H9 (cell line): ENCODE measurements around the gene MRPL54. TPM values are rescaled to one million over a fixed set of nuclear protein-coding genes. Genes with fewer than 3 reads are reported as not detected.

ENCODE experiments used
- DNase-seq: peaks from one replicate; pipeline ENCODE4 v3.0.0-alpha.2; 2017
- H2AFZ ChIP-seq: one replicate; pipeline ENCODE4 v1.6.1; 2013; ENCODE audit warnings: mild to moderate bottlenecking, low read length, control low read depth, moderate library complexity
- H2AK5ac ChIP-seq: 2 replicates; pipeline ENCODE4 v1.6.1; 2013; ENCODE audit warnings: low read length, control low read depth, mixed read lengths; ENCODE audit not compliant: insufficient read length
- H2BK120ac ChIP-seq: one replicate; pipeline ENCODE4 v1.6.1; 2013; ENCODE audit warnings: low read depth, mild to moderate bottlenecking, low read length, control low read depth, inconsistent platforms; ENCODE audit not compliant: poor library complexity, severe bottlenecking
- H2BK12ac ChIP-seq: 2 replicates; pipeline ENCODE4 v1.6.1; 2013; ENCODE audit warnings: low read length, control low read depth, mixed read lengths, low read depth; ENCODE audit not compliant: insufficient read length
- H2BK15ac ChIP-seq: 2 replicates; pipeline ENCODE4 v1.6.1; 2013; ENCODE audit warnings: low read depth, low read length, control low read depth
- H2BK20ac ChIP-seq: one replicate; pipeline ENCODE4 v1.6.1; 2013; ENCODE audit warnings: low read depth, mild to moderate bottlenecking, low read length, control low read depth, inconsistent platforms; ENCODE audit not compliant: poor library complexity, severe bottlenecking
- H2BK5ac ChIP-seq: 2 replicates; pipeline ENCODE4 v1.6.1; 2013; ENCODE audit warnings: low read length, control low read depth, mixed read lengths; ENCODE audit not compliant: insufficient read length
- H3K14ac ChIP-seq: 2 replicates; pipeline ENCODE4 v1.6.1; 2013; ENCODE audit warnings: low read length, control low read depth; ENCODE audit not compliant: insufficient read depth
- H3K18ac ChIP-seq: 2 replicates; pipeline ENCODE4 v1.6.1; 2013; ENCODE audit warnings: low read depth, mild to moderate bottlenecking, mixed read lengths, low read length, control low read depth; ENCODE audit not compliant: insufficient read length
- H3K23ac ChIP-seq: 2 replicates; pipeline ENCODE4 v1.6.1; 2013; ENCODE audit warnings: low read length, control low read depth, mixed read lengths, low read depth; ENCODE audit not compliant: insufficient read length
- H3K23me2 ChIP-seq: 2 replicates; pipeline ENCODE4 v1.6.1; 2013; ENCODE audit warnings: low read depth, mild to moderate bottlenecking, mixed read lengths, low read length, control low read depth; ENCODE audit not compliant: insufficient read length, poor library complexity, severe bottlenecking
- H3K27ac ChIP-seq: 2 replicates; pipeline ENCODE4 v1.5.1; 2013; ENCODE audit warnings: low read length, control low read depth, mixed read lengths, low read depth; ENCODE audit not compliant: insufficient read length
- H3K27me3 ChIP-seq: 2 replicates; pipeline ENCODE4 v1.6.1; 2013; ENCODE audit warnings: low read length, control low read depth, inconsistent platforms; ENCODE audit not compliant: insufficient read depth
- H3K4ac ChIP-seq: 2 replicates; pipeline ENCODE4 v1.6.1; 2013; ENCODE audit warnings: low read depth, mild to moderate bottlenecking, control low read depth, inconsistent platforms, low read length, moderate library complexity
- H3K4me1 ChIP-seq: 2 replicates; pipeline ENCODE4 v1.6.1; 2013; ENCODE audit warnings: low read length, control low read depth, inconsistent platforms; ENCODE audit not compliant: insufficient read depth
- H3K4me2 ChIP-seq: 2 replicates; pipeline ENCODE4 v1.6.1; 2013; ENCODE audit warnings: low read length, control low read depth, mixed read lengths; ENCODE audit not compliant: insufficient read length, insufficient read depth
- H3K56ac ChIP-seq: 2 replicates; pipeline ENCODE4 v1.6.1; 2013; ENCODE audit warnings: low read depth, mild to moderate bottlenecking, mixed read lengths, low read length, control low read depth; ENCODE audit not compliant: insufficient read length
- H3K79me1 ChIP-seq: 2 replicates; pipeline ENCODE4 v1.6.1; 2013; ENCODE audit warnings: low read depth, mild to moderate bottlenecking, moderate library complexity, low read length, control low read depth, inconsistent platforms; ENCODE audit not compliant: insufficient read depth, poor library complexity, severe bottlenecking
- H3K79me2 ChIP-seq: 2 replicates; pipeline ENCODE4 v1.6.1; 2013; ENCODE audit warnings: low read length, control low read depth, inconsistent platforms; ENCODE audit not compliant: insufficient read depth
- H3K9ac ChIP-seq: 2 replicates; pipeline ENCODE4 v1.6.1; 2013; ENCODE audit warnings: low read length, control low read depth, mixed read lengths; ENCODE audit not compliant: insufficient read length; ENCODE audit errors: extremely low read depth
- H3K9me3 ChIP-seq: one replicate; pipeline ENCODE4 v1.6.1; 2013; ENCODE audit warnings: low read depth, low read length, inconsistent platforms; ENCODE audit not compliant: control insufficient read depth
- H3T11ph ChIP-seq: one replicate; pipeline ENCODE4 v1.6.1; 2013; ENCODE audit warnings: mild to moderate bottlenecking, low read length, control low read depth, inconsistent platforms
- H4K20me1 ChIP-seq: one replicate; pipeline ENCODE4 v1.6.1; 2013; ENCODE audit not compliant: control insufficient read depth, insufficient read length, insufficient read depth
- H4K5ac ChIP-seq: 2 replicates; pipeline ENCODE4 v1.6.1; 2013; ENCODE audit warnings: low read depth, mild to moderate bottlenecking, mixed read lengths, low read length, control low read depth; ENCODE audit not compliant: insufficient read length
- H4K8ac ChIP-seq: replicated peaks from 2 replicates; pipeline ENCODE4 v1.6.1; 2013; ENCODE audit warnings: low read length, control low read depth, mixed read lengths, low read depth; ENCODE audit not compliant: insufficient read length
- H4K91ac ChIP-seq: 2 replicates; pipeline ENCODE4 v1.6.1; 2013; ENCODE audit warnings: low read depth, mild to moderate bottlenecking, moderate library complexity, mixed read lengths, low read length, control low read depth; ENCODE audit not compliant: insufficient read length
- H3K27ac Mint-ChIP-seq, 3 experiments: 2 replicates in 2 of 3; 3 replicates in 1 of 3; pipeline ENCODE4 v1.8.0; 2020 to 2021; ENCODE audit warnings: mixed read lengths in 3 of 3, mild to moderate bottlenecking in 1 of 3, moderate library complexity in 1 of 3
- H3K27me3 Mint-ChIP-seq: 2 replicates; pipeline ENCODE4 v1.8.0; 2021; ENCODE audit warnings: low read depth, mild to moderate bottlenecking, moderate library complexity, mixed read lengths
- H3K36me3 Mint-ChIP-seq, 3 experiments: 2 replicates in 2 of 3; 3 replicates in 1 of 3; pipeline ENCODE4 v1.8.0; 2020 to 2021; ENCODE audit warnings: low read depth in 3 of 3, mixed read lengths in 3 of 3; ENCODE audit not compliant: insufficient read depth in 1 of 3
- H3K4me1 Mint-ChIP-seq, 2 experiments: 2 replicates each; pipeline ENCODE4 v1.8.0; 2020; ENCODE audit warnings: mixed read lengths in 2 of 2
- H3K4me3 Mint-ChIP-seq, 2 experiments: 2 replicates in 1 of 2; 3 replicates in 1 of 2; pipeline ENCODE4 v1.8.0; 2020 to 2021; ENCODE audit warnings: mild to moderate bottlenecking in 2 of 2, mixed read lengths in 2 of 2, moderate library complexity in 1 of 2
- H3K9me3 Mint-ChIP-seq, 2 experiments: 2 replicates in 1 of 2; 3 replicates in 1 of 2; pipeline ENCODE4 v1.8.0; 2020; ENCODE audit warnings: mild to moderate bottlenecking in 2 of 2, mixed read lengths in 2 of 2, moderate library complexity in 1 of 2
- WGBS: extraction: QIAGEN DNeasy Blood & Tissue Kit; methylation state at CpG from one replicate; pipeline ENCODE4 v1.1.7; 2013; ENCODE audit warnings: missing lambda C conversion rate, low lambda C conversion rate, mixed read lengths; ENCODE audit not compliant: insufficient read length; ENCODE audit errors: extremely low coverage; 5-methylcytosine and 5-hydroxymethylcytosine counted together
- total RNA-seq: library from RNA; stranded (reverse); gene quantifications from 2 replicates; pipeline ENCODE4 v1.2.1, GENCODE V29; 2021
- TF ChIP-seq, protein P1 (sequence below): fragments of 200-600 bp; sonication (generic); conservative IDR thresholded peaks from 3 replicates; pipeline ENCODE4 v1.8.0; 2021; ENCODE audit warnings: antibody characterized with exemption, mild to moderate bottlenecking

Gene MRPL54
- total RNA-seq, 1 experiment from 2014 or later: 60.0 TPM

DNA sequence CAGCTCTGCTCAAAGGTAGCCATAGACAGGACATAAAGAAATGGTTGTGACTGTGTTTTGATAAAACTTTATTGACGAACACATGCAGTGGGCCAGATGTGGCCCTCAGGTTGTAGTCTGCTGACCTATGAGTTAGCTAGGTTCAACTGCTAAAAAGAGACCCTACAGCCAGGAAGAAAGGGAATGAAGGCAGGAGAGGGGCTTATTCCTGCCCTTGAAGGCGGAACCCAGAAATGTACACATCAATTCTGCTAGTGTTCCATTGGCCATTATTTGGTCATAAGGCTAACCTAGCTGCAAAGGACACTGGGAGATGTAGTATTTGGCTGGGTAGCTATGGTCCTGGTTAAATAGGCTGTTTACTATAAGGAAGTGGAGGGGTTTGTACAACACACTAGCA lies 19.0 kb upstream of the MRPL54 start:
- Histone ChIP-seq H4K8ac (no peak overlapping the region), H3K14ac (no peak overlapping the region), H3K56ac (no peak overlapping the region), H3K9ac (no peak overlapping the region), H4K20me1 (no peaks in the 10 kb centered on the region), H4K91ac (no peak overlapping the region), H2AFZ (no peak overlapping the region), H3K9me3 (no peaks in the 10 kb centered on the region), H2BK15ac (no peak overlapping the region), H2BK20ac (no peak overlapping the region), H2AK5ac (no peak overlapping the region), H3K4ac (no peak overlapping the region), H3K4me1 (no peaks in the 10 kb centered on the region), H3K79me2 (no peaks in the 10 kb centered on the region), H2BK5ac (no peak overlapping the region), H3K23me2 (no peaks in the 10 kb centered on the region), H2BK12ac (no peak overlapping the region), H3K18ac (no peak overlapping the region), H4K5ac (no peak overlapping the region), H3K23ac (no peak overlapping the region), H2BK120ac (no peak overlapping the region), H3K79me1 (no peaks in the 10 kb centered on the region), H3T11ph (no peak overlapping the region), H3K4me2 (no peak overlapping the region), H3K27me3 (no peaks in the 10 kb centered on the region), H3K27ac (no peak overlapping the region)
- H3K27ac Mint-ChIP-seq: peak overlapping the region in 1 of 3 experiments; percentile 13; a peak in 1 of 7 replicates
- H3K4me1 Mint-ChIP-seq: no peaks in the 10 kb centered on the region
- H3K9me3 Mint-ChIP-seq: no peaks in the 10 kb centered on the region
- DNase-seq: no peak
- H3K27me3 Mint-ChIP-seq: no peaks in the 10 kb centered on the region
- peaks cover 0 to 1% (median 0%) of the 10 kb centered on the region in 3 experiments; a peak in 2 of 7 replicates for H3K36me3 Mint-ChIP-seq
- H3K4me3 Mint-ChIP-seq: no peak overlapping the region
- no CpG with 5 or more reads among the region's 2 CpGs for WGBS
- TF ChIP-seq, protein P1, sequence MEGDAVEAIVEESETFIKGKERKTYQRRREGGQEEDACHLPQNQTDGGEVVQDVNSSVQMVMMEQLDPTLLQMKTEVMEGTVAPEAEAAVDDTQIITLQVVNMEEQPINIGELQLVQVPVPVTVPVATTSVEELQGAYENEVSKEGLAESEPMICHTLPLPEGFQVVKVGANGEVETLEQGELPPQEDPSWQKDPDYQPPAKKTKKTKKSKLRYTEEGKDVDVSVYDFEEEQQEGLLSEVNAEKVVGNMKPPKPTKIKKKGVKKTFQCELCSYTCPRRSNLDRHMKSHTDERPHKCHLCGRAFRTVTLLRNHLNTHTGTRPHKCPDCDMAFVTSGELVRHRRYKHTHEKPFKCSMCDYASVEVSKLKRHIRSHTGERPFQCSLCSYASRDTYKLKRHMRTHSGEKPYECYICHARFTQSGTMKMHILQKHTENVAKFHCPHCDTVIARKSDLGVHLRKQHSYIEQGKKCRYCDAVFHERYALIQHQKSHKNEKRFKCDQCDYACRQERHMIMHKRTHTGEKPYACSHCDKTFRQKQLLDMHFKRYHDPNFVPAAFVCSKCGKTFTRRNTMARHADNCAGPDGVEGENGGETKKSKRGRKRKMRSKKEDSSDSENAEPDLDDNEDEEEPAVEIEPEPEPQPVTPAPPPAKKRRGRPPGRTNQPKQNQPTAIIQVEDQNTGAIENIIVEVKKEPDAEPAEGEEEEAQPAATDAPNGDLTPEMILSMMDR: no peak
